Measurements from ENCODE around the gene ARHGAP44.

The ARHGAP44 gene

DNA sequence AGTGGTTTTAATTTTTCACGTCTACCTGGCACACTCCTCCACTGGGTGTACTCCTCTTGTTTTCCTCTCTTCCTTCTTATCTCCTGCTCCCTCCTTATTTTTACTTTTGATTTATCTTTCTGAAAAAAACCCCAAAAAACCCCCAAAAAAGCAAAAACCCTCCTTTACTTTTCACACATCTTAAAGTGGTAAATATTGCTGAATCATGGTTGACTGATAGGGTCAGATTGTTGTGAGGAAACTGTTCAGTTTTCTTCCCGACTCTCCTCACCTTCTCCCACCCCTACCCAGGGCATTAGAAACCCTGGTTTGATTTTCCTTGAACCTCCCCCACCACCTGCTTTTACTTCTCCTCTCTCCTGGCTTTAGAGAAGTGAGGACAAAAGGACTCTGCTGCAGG is 25.4 kb downstream of the ARHGAP44 start:
- H3K27ac ChIP-seq (ENCODE audit: low read depth, low read length), result no peak overlapping the region
- no peak overlapping the region for H4K12ac ChIP-seq (ENCODE audit: low read depth, low read length)
- H3K9me3 ChIP-seq (ENCODE audit: insufficient read depth, low read depth, low read length), result no peaks in the 10 kb centered on the region
- no peak overlapping the region for H2BK120ac ChIP-seq (ENCODE audit: insufficient read depth, low read length, poor library complexity)
- H3K23ac ChIP-seq (ENCODE audit: low read length), result no peak overlapping the region
- no peak overlapping the region for H3K18ac ChIP-seq (ENCODE audit: low read length)
- no peaks in the 10 kb centered on the region for H3K79me1 ChIP-seq (ENCODE audit: low read length)
- no peaks in the 10 kb centered on the region for H3K27me3 ChIP-seq (ENCODE audit: insufficient read depth, low read length)
- no peak overlapping the region for H2AK5ac ChIP-seq (ENCODE audit: low read length)
- H3K4me3 ChIP-seq (ENCODE audit: low read depth, low read length), result no peak overlapping the region
- no peak overlapping the region for H4K8ac ChIP-seq (ENCODE audit: low read depth, low read length)
- no CpG with 5 or more reads among the region's 2 CpGs for WGBS (ENCODE audit: extremely low coverage, insufficient coverage, insufficient read length)
- H3K4me1 ChIP-seq (ENCODE audit: control insufficient read depth in 1 of 2, insufficient read depth in 2 of 2, low read length in 2 of 2), result no peaks in the 10 kb centered on the region
- no peak overlapping the region for H3K9ac ChIP-seq (ENCODE audit: low read length)
- no peak overlapping the region for H3K14ac ChIP-seq (ENCODE audit: low read length)
- DNase-seq, result no peak
- H2BK5ac ChIP-seq (ENCODE audit: low read depth, low read length, poor library complexity), result no peak overlapping the region
- H2AFZ ChIP-seq (ENCODE audit: insufficient read depth, low read length, poor library complexity), result no peak overlapping the region
- no peaks in the 10 kb centered on the region for H3K79me2 ChIP-seq (ENCODE audit: control insufficient read depth, insufficient read depth, low read length, poor library complexity)
- H3K36me3 ChIP-seq (ENCODE audit: control insufficient read depth in 1 of 2, insufficient read depth in 2 of 2, low read length in 2 of 2), result no peaks in the 10 kb centered on the region
- no peak overlapping the region for H3K4ac ChIP-seq (ENCODE audit: low read depth, low read length)
- H4K91ac ChIP-seq (ENCODE audit: low read depth, low read length), result no peak overlapping the region
- H2BK12ac ChIP-seq (ENCODE audit: low read length), result no peak overlapping the region
- H3K4me2 ChIP-seq (ENCODE audit: low read length), result no peak overlapping the region

DNA sequence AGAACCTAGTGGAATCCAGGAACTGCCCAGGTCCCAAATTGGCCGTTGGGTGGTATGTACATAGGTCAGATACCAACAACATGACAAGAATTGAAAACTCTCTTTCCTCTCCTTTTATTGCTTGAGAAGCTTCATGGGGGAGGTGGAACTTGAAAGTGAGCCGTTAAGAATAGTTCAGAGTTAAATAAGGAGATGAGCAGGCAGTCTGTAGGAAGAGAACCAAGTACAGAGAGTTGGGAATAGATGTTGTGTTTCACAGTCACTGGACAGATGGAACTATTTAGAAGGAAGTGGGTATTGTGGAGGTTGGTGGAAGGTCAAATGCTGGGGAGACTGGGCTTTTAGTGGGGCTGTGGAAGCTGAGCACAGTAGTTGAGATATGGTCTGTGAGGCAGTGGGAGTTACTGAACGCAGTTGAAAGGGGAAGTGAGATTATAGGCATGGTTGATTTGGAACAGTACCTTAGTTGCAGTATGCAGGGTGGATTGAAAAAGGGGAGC is 26.4 kb downstream of the ARHGAP44 start:
- no peak overlapping the region for H4K12ac ChIP-seq (ENCODE audit: low read depth, low read length)
- no peak overlapping the region for H2AFZ ChIP-seq (ENCODE audit: insufficient read depth, low read length, poor library complexity)
- H4K91ac ChIP-seq (ENCODE audit: low read depth, low read length), result no peak overlapping the region
- H3K9ac ChIP-seq (ENCODE audit: low read length), result no peak overlapping the region
- H3K23ac ChIP-seq (ENCODE audit: low read length), result no peak overlapping the region
- no peak overlapping the region for H2BK120ac ChIP-seq (ENCODE audit: insufficient read depth, low read length, poor library complexity)
- no peaks in the 10 kb centered on the region for H3K4me1 ChIP-seq (ENCODE audit: control insufficient read depth in 1 of 2, insufficient read depth in 2 of 2, low read length in 2 of 2)
- no peak overlapping the region for H2BK12ac ChIP-seq (ENCODE audit: low read length)
- H3K27me3 ChIP-seq (ENCODE audit: insufficient read depth, low read length), result no peaks in the 10 kb centered on the region
- no peaks in the 10 kb centered on the region for H3K9me3 ChIP-seq (ENCODE audit: insufficient read depth, low read depth, low read length)
- no peak overlapping the region for H2BK5ac ChIP-seq (ENCODE audit: low read depth, low read length, poor library complexity)
- H3K14ac ChIP-seq (ENCODE audit: low read length), result no peak overlapping the region
- no peaks in the 10 kb centered on the region for H3K79me2 ChIP-seq (ENCODE audit: control insufficient read depth, insufficient read depth, low read length, poor library complexity)
- no peaks in the 10 kb centered on the region for H3K79me1 ChIP-seq (ENCODE audit: low read length)
- H3K4ac ChIP-seq (ENCODE audit: low read depth, low read length), result no peak overlapping the region
- H3K4me2 ChIP-seq (ENCODE audit: low read length), result no peak overlapping the region
- H2AK5ac ChIP-seq (ENCODE audit: low read length), result no peak overlapping the region
- peak in 1 of 2 donors; percentile 30 for DNase-seq
- no CpG with 5 or more reads among the region's 3 CpGs for WGBS (ENCODE audit: extremely low coverage, insufficient coverage, insufficient read length)
- H4K8ac ChIP-seq (ENCODE audit: low read depth, low read length), result no peak overlapping the region
- H3K4me3 ChIP-seq (ENCODE audit: low read depth, low read length), result no peak overlapping the region
- no peak overlapping the region for H3K18ac ChIP-seq (ENCODE audit: low read length)
- H3K36me3 ChIP-seq (ENCODE audit: control insufficient read depth in 1 of 2, insufficient read depth in 2 of 2, low read length in 2 of 2), result no peaks in the 10 kb centered on the region
- no peak overlapping the region for H3K27ac ChIP-seq (ENCODE audit: low read depth, low read length)

DNA sequence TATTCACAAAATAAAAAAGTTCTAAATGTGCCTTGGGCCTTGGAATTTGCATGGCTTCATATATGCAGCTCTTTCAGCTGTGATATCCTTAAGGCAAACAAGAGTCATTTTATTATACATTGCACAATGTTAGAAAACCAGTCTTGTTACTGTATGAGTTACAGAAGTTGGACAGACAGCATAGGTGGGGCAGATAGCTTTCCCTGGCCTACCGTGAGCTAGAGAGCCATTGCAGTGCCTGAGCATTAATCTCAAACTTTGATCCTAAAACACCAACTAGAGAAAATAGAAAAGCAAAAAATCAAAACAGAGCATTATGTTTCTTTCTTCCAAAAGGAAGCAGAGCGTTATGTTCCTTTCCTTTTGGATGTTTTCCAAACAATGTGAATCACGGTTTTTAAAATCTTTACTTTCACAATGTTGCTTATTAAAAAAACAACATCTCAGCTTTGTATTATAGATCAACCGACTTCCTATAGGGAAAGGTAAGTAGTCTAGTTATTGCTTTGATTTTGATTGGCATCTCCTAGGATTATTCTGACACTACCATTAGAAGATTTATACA is 32.2 kb downstream of the ARHGAP44 start:
- H4K8ac ChIP-seq (ENCODE audit: low read depth, low read length), result no peak overlapping the region
- no peak overlapping the region for H3K14ac ChIP-seq (ENCODE audit: low read length)
- H3K23ac ChIP-seq (ENCODE audit: low read length), result no peak overlapping the region
- no peaks in the 10 kb centered on the region for H3K79me1 ChIP-seq (ENCODE audit: low read length)
- H2BK5ac ChIP-seq (ENCODE audit: low read depth, low read length, poor library complexity), result no peak overlapping the region
- no peak overlapping the region for H2BK12ac ChIP-seq (ENCODE audit: low read length)
- H3K18ac ChIP-seq (ENCODE audit: low read length), result no peak overlapping the region
- no peak overlapping the region for H2AFZ ChIP-seq (ENCODE audit: insufficient read depth, low read length, poor library complexity)
- H4K12ac ChIP-seq (ENCODE audit: low read depth, low read length), result no peak overlapping the region
- no peak overlapping the region for H3K4me3 ChIP-seq (ENCODE audit: low read depth, low read length)
- H3K79me2 ChIP-seq (ENCODE audit: control insufficient read depth, insufficient read depth, low read length, poor library complexity), result no peaks in the 10 kb centered on the region
- no peaks in the 10 kb centered on the region for H3K36me3 ChIP-seq (ENCODE audit: control insufficient read depth in 1 of 2, insufficient read depth in 2 of 2, low read length in 2 of 2)
- no peaks in the 10 kb centered on the region for H3K27me3 ChIP-seq (ENCODE audit: insufficient read depth, low read length)
- peak in 1 of 2 donors; percentile 25 for DNase-seq
- H3K4me1 ChIP-seq (ENCODE audit: control insufficient read depth in 1 of 2, insufficient read depth in 2 of 2, low read length in 2 of 2), result no peaks in the 10 kb centered on the region
- no CpG with 5 or more reads among the region's 4 CpGs for WGBS (ENCODE audit: extremely low coverage, insufficient coverage, insufficient read length)
- no peak overlapping the region for H3K27ac ChIP-seq (ENCODE audit: low read depth, low read length)
- no peak overlapping the region for H4K91ac ChIP-seq (ENCODE audit: low read depth, low read length)
- H3K4ac ChIP-seq (ENCODE audit: low read depth, low read length), result no peak overlapping the region
- no peak overlapping the region for H2BK120ac ChIP-seq (ENCODE audit: insufficient read depth, low read length, poor library complexity)
- no peak overlapping the region for H3K4me2 ChIP-seq (ENCODE audit: low read length)
- no peak overlapping the region for H3K9ac ChIP-seq (ENCODE audit: low read length)
- no peak overlapping the region for H2AK5ac ChIP-seq (ENCODE audit: low read length)
- H3K9me3 ChIP-seq (ENCODE audit: insufficient read depth, low read depth, low read length), result no peaks in the 10 kb centered on the region

DNA sequence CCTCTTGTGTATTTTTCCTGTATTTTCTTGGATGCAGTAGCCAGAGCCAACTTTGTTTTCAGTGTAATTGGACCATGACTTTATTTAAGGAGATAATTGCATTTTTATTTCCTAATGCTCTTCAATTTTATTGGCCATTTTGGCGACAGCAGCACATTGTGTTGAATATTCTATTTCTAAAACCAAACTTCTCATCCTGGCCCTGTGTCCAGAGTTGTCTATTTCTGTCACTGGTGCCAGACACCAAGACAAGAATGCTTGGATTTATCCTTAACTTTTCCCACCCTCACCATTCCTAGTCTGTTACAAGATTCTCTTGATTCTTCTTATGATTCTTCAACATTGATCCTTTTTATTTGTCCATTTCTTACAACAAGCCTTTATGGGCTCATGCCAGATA is 37.1 kb downstream of the ARHGAP44 start:
- no peak overlapping the region for H3K9ac ChIP-seq (ENCODE audit: low read length)
- no CpG with 5 or more reads among the region's 1 CpG for WGBS (ENCODE audit: extremely low coverage, insufficient coverage, insufficient read length)
- no peaks in the 10 kb centered on the region for H3K79me1 ChIP-seq (ENCODE audit: low read length)
- no peak overlapping the region for H3K23ac ChIP-seq (ENCODE audit: low read length)
- no peak overlapping the region for H3K18ac ChIP-seq (ENCODE audit: low read length)
- no peak overlapping the region for H2BK5ac ChIP-seq (ENCODE audit: low read depth, low read length, poor library complexity)
- H2BK12ac ChIP-seq (ENCODE audit: low read length), result no peak overlapping the region
- no peak overlapping the region for H3K27ac ChIP-seq (ENCODE audit: low read depth, low read length)
- H4K91ac ChIP-seq (ENCODE audit: low read depth, low read length), result no peak overlapping the region
- H3K9me3 ChIP-seq (ENCODE audit: insufficient read depth, low read depth, low read length), result peaks cover 2% of the 10 kb centered on the region
- H3K4ac ChIP-seq (ENCODE audit: low read depth, low read length), result no peak overlapping the region
- no peak for DNase-seq
- H3K4me2 ChIP-seq (ENCODE audit: low read length), result no peak overlapping the region
- no peak overlapping the region for H3K4me3 ChIP-seq (ENCODE audit: low read depth, low read length)
- no peak overlapping the region for H3K14ac ChIP-seq (ENCODE audit: low read length)
- H2BK120ac ChIP-seq (ENCODE audit: insufficient read depth, low read length, poor library complexity), result no peak overlapping the region
- H3K4me1 ChIP-seq (ENCODE audit: control insufficient read depth in 1 of 2, insufficient read depth in 2 of 2, low read length in 2 of 2), result no peaks in the 10 kb centered on the region
- H4K12ac ChIP-seq (ENCODE audit: low read depth, low read length), result no peak overlapping the region
- H2AK5ac ChIP-seq (ENCODE audit: low read length), result no peak overlapping the region
- H3K27me3 ChIP-seq (ENCODE audit: insufficient read depth, low read length), result no peaks in the 10 kb centered on the region
- H3K36me3 ChIP-seq (ENCODE audit: control insufficient read depth in 1 of 2, insufficient read depth in 2 of 2, low read length in 2 of 2), result no peaks in the 10 kb centered on the region
- no peaks in the 10 kb centered on the region for H3K79me2 ChIP-seq (ENCODE audit: control insufficient read depth, insufficient read depth, low read length, poor library complexity)
- H4K8ac ChIP-seq (ENCODE audit: low read depth, low read length), result no peak overlapping the region
- no peak overlapping the region for H2AFZ ChIP-seq (ENCODE audit: insufficient read depth, low read length, poor library complexity)
